ENCODE measurements around the gene NLRC5.

DNA sequence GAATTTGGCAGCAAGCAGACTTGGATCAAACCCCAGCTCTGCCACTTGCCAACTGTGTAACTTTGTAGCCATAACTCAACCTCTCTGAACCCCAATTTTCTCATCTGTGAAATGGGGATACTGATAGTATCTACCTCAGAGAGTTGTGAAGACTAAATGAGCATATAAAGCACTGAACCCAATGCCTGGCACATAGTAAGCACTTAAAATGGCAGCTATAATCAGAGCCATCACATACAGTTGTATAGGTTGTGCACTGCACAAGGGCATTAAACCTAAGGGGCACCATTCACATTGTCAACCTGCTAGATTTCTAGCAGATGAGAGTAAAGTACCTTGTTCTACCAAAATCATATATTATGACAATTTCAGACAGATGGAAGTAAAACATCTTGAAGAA lies 92.4 kb downstream of the NLRC5 start:
- TF ChIP-seq, protein P1, sequence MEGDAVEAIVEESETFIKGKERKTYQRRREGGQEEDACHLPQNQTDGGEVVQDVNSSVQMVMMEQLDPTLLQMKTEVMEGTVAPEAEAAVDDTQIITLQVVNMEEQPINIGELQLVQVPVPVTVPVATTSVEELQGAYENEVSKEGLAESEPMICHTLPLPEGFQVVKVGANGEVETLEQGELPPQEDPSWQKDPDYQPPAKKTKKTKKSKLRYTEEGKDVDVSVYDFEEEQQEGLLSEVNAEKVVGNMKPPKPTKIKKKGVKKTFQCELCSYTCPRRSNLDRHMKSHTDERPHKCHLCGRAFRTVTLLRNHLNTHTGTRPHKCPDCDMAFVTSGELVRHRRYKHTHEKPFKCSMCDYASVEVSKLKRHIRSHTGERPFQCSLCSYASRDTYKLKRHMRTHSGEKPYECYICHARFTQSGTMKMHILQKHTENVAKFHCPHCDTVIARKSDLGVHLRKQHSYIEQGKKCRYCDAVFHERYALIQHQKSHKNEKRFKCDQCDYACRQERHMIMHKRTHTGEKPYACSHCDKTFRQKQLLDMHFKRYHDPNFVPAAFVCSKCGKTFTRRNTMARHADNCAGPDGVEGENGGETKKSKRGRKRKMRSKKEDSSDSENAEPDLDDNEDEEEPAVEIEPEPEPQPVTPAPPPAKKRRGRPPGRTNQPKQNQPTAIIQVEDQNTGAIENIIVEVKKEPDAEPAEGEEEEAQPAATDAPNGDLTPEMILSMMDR (conservative IDR thresholded peaks at IDR 0.05; ENCODE audit: low read depth, low read length), result no peak
- no peak for TF ChIP-seq EZH2 (IDR thresholded peaks at IDR 0.05; ENCODE audit: low read length, unreplicated experiment)
